GM12878 (cell line): ENCODE data around the gene GCLM. TPM values are rescaled to one million over a fixed set of nuclear protein-coding genes. Genes with fewer than 3 reads are reported as not detected.

Source experiments
- ATAC-seq: fragments of 200-7000 bp; cut with Tn5 transposase; 3 replicates; pipeline ENCODE4 v1.9.1; 2020; ENCODE audit warnings: mild to moderate bottlenecking, moderate library complexity
- BruUV-seq: library from RNA; stranded (reverse); fragments of 400-500 nt; replicated peaks from 2 replicates; lab custom pipeline; 2021; lab: Mats Ljungman, UMichigan
- CTCF ChIA-PET: fragments of 300-600 bp; sonication (Branson Sonifier 250); formaldehyde crosslinking; extraction: SDS; loops from one replicate; lab custom pipeline; 2021; ENCODE audit warnings: inconsistent platforms; lab: Yijun Ruan, JAX
- POLR2A ChIA-PET: fragments of 350-600 bp; formaldehyde crosslinking; extraction: SDS; loops from one replicate; lab custom pipeline; 2021; ENCODE audit warnings: inconsistent platforms; lab: Charles Lee
- RAD21 ChIA-PET: fragments of 300-600 bp; sonication (Branson Sonifier 250); formaldehyde crosslinking; loops from one replicate; lab custom pipeline; 2023; ENCODE audit warnings: antibody characterized with exemption; ENCODE audit not compliant: unreplicated experiment; lab: Charles Lee
- SMC1A ChIA-PET: fragments of 300-600 bp; sonication (Branson Sonifier 250); formaldehyde crosslinking; loops from one replicate; lab custom pipeline; 2023; ENCODE audit not compliant: unreplicated experiment, uncharacterized antibody; lab: Charles Lee
- DNase-seq: peaks from one replicate; pipeline ENCODE4 v3.0.0-alpha.2; 2011; ENCODE audit warnings: low read depth, low spot score
- FAIRE-seq: peaks from 3 replicates; lab custom pipeline; 2011; peaks lifted over from hg19 to GRCh38; lab: Jason Lieb, UNC
- H2AFZ ChIP-seq: 2 replicates; pipeline ENCODE4 v1.6.0; 2011; ENCODE audit warnings: low read depth, low read length, control low read depth; ENCODE audit not compliant: control insufficient read depth
- H3K27ac ChIP-seq: 2 replicates; pipeline ENCODE4 v1.5.1; 2011; ENCODE audit warnings: control low read depth; ENCODE audit not compliant: control insufficient read depth, insufficient read depth
- H3K27me3 ChIP-seq, 2 experiments: replicated peaks in 1 of 2; 2 replicates each; pipeline versions ENCODE4 v1.6.0 to v1.6.1; 2011; ENCODE audit warnings: low read length in 1 of 2; ENCODE audit not compliant: control insufficient read depth in 2 of 2, insufficient read depth in 2 of 2
- H3K36me3 ChIP-seq, 2 experiments: 2 replicates each; pipeline ENCODE4 v1.5.1; 2011; ENCODE audit warnings: low read length in 1 of 2; ENCODE audit not compliant: control insufficient read depth in 2 of 2, insufficient read depth in 2 of 2
- H3K4me1 ChIP-seq: 2 replicates; pipeline ENCODE4 v1.6.1; 2011; ENCODE audit warnings: mild to moderate bottlenecking, low read length, moderate library complexity, mixed read lengths; ENCODE audit not compliant: control insufficient read depth, insufficient read depth
- H3K4me2 ChIP-seq: 2 replicates; pipeline ENCODE4 v1.6.0; 2011; ENCODE audit warnings: control low read depth; ENCODE audit not compliant: control insufficient read depth, insufficient read depth
- H3K4me3 ChIP-seq: fragments of 200-600 bp; sonication (generic); 2 replicates; pipeline ENCODE4 v1.5.1; 2016
- H3K79me2 ChIP-seq: 2 replicates; pipeline ENCODE4 v1.6.0; 2011; ENCODE audit warnings: low read length; ENCODE audit not compliant: control insufficient read depth, insufficient read depth
- H3K9ac ChIP-seq: 2 replicates; pipeline ENCODE4 v1.8.0; 2011; ENCODE audit warnings: low read length, control low read depth, mixed read lengths; ENCODE audit not compliant: control insufficient read depth, insufficient read depth
- H3K9me3 ChIP-seq: replicated peaks from 3 replicates; pipeline ENCODE4 v1.5.1; 2011; ENCODE audit warnings: mild to moderate bottlenecking, low read length; ENCODE audit not compliant: control insufficient read depth, insufficient read depth
- H4K20me1 ChIP-seq: 2 replicates; pipeline ENCODE4 v1.6.0; 2011; ENCODE audit not compliant: control insufficient read depth, insufficient read depth
- CHD4 ChIP-seq: fragments of 200-600 bp; sonication (generic); IDR thresholded peaks from 2 replicates; pipeline ENCODE4 v1.6.1; 2016; ENCODE audit warnings: mild to moderate bottlenecking
- E2F8 ChIP-seq: fragments of 450-650 bp; IDR thresholded peaks from 2 replicates; pipeline ENCODE4 v1.6.1; 2018; ENCODE audit warnings: mild to moderate bottlenecking, low read depth, moderate library complexity; ENCODE audit not compliant: partially characterized antibody
- IKZF2 ChIP-seq, 2 experiments: fragments of 450-650 bp; IDR thresholded peaks; 2 replicates each; pipeline ENCODE4 v1.6.1; 2017; ENCODE audit warnings: mild to moderate bottlenecking in 2 of 2, moderate library complexity in 2 of 2
- MLLT1 ChIP-seq: fragments of 450-650 bp; IDR thresholded peaks from 2 replicates; pipeline ENCODE4 v1.6.1; 2016; ENCODE audit warnings: mild to moderate bottlenecking
- MXI1 ChIP-seq: fragments of 150-350 bp; IDR thresholded peaks from 2 replicates; pipeline ENCODE4 v1.6.1; 2011; ENCODE audit warnings: low read depth, mild to moderate bottlenecking, inconsistent platforms, low read length, improper control_type of control experiment
- NBN ChIP-seq: fragments of 450-650 bp; IDR thresholded peaks from 2 replicates; pipeline ENCODE4 v1.6.1; 2016
- NFYB ChIP-seq: IDR thresholded peaks from 2 replicates; pipeline ENCODE4 v1.6.1; 2011; ENCODE audit warnings: low read depth, mild to moderate bottlenecking, low read length, improper control_type of control experiment, moderate library complexity; ENCODE audit not compliant: insufficient read depth
- POLR2A ChIP-seq: IDR thresholded peaks from 2 replicates; pipeline ENCODE4 v1.6.1; 2011; ENCODE audit warnings: low read depth, mild to moderate bottlenecking, low read length
- POLR2AphosphoS2 ChIP-seq: IDR thresholded peaks from 2 replicates; pipeline ENCODE4 v1.6.1; 2011; ENCODE audit warnings: low read depth, mild to moderate bottlenecking, low read length, improper control_type of control experiment, moderate library complexity
- SMAD5 ChIP-seq: IDR thresholded peaks from 2 replicates; pipeline ENCODE4 v1.6.1; 2016; ENCODE audit warnings: antibody characterized with exemption, low read depth
- SP1 ChIP-seq: IDR thresholded peaks from one replicate; pipeline ENCODE4 v1.6.1; 2011; ENCODE audit warnings: low read depth, low read length
- TBL1XR1 ChIP-seq: IDR thresholded peaks from 2 replicates; pipeline ENCODE4 v1.6.1; 2012; ENCODE audit warnings: low read depth, low read length, improper control_type of control experiment
- TCF7 ChIP-seq: IDR thresholded peaks from 2 replicates; pipeline ENCODE4 v1.6.1; 2014; ENCODE audit warnings: antibody characterized with exemption, borderline replicate concordance
- ZBED1 ChIP-seq: IDR thresholded peaks from 2 replicates; pipeline ENCODE4 v1.6.1; 2016; ENCODE audit warnings: borderline replicate concordance
- ZBTB11 ChIP-seq: fragments of 450-650 bp; formaldehyde crosslinking; IDR thresholded peaks from 2 replicates; pipeline ENCODE4 v1.5.0; 2022; ENCODE audit warnings: mild to moderate bottlenecking, missing genetic modification characterization
- WGBS: methylation state at CpG from one replicate; pipeline ENCODE4 v1.1.6; 2016; ENCODE audit warnings: low lambda C conversion rate; ENCODE audit not compliant: insufficient replicate concordance, insufficient coverage; ENCODE audit errors: missing lambda C conversion rate; 5-methylcytosine and 5-hydroxymethylcytosine counted together
- in situ Hi-C: fragments of 300-500 bp; cut with MboI; formaldehyde crosslinking; loops from 9 replicates; pipeline ENCODE4 v1.14.3; 2018; ENCODE audit warnings: mixed read lengths
- intact Hi-C: fragments of 100-400 bp; cut with micrococcal nuclease; formaldehyde crosslinking; loops from one replicate; pipeline ENCODE4 v1.14.2; 2022; ENCODE audit not compliant: unreplicated experiment
- polyA plus RNA-seq, 11 experiments: library from polyadenylated mRNA; depleted of rRNA in 4 of 11; unstranded in 6 of 11; stranded (reverse) in 5 of 11; fragments of >200 nt; fragmentation: Nextera tagmentation in 4 of 11; fragmentation: Illumina TruSeq in 1 of 11; extraction: Ambion mirVana in 4 of 11; extraction: Trizol in 1 of 11; gene quantifications; 1 replicate in 1 of 11; 2 replicates in 10 of 11; pipeline versions ENCODE4 v1.2.1 to v1.2.3, GENCODE V29; 2011 to 2016; ENCODE audit warnings: inconsistent platforms in 2 of 11, missing spikeins in 2 of 11, low read depth in 1 of 11
- total RNA-seq, 4 experiments: library from RNA; depleted of rRNA in 3 of 4; stranded (reverse); fragments of >200 nt in 3 of 4; fragmentation: Illumina TruSeq in 1 of 4; extraction: Trizol in 1 of 4; gene quantifications; 2 replicates each; pipeline versions ENCODE4 v1.2.1 to v1.2.3, GENCODE V29; 2013 to 2021
- TF ChIP-seq, protein P1 (sequence below): fragments of 450-650 bp; IDR thresholded peaks from 2 replicates; pipeline ENCODE4 v1.6.1; 2017; ENCODE audit warnings: mild to moderate bottlenecking

The GCLM gene
- total and polyA plus RNA-seq, 10 of the 15 experiments (the other 5 are each of a cell fraction or from before 2014, with no cell fraction given) = 2.6 to 17.3 (median 6.9) TPM

- H3K27ac ChIP-seq = no peak overlapping the region
- TF ChIP-seq POLR2A = no peak
- no peak for TF ChIP-seq TCF7
- TF ChIP-seq IKZF2 (IDR thresholded peaks at IDR 0.05) = no peak
- TF ChIP-seq TBL1XR1 = no peak
- TF ChIP-seq NFYB = no peak
- TF ChIP-seq CHD4 = no peak
- no peak for TF ChIP-seq SMAD5
- TF ChIP-seq MLLT1 = no peak
- TF ChIP-seq MXI1 = no peak
- TF ChIP-seq, protein P1, sequence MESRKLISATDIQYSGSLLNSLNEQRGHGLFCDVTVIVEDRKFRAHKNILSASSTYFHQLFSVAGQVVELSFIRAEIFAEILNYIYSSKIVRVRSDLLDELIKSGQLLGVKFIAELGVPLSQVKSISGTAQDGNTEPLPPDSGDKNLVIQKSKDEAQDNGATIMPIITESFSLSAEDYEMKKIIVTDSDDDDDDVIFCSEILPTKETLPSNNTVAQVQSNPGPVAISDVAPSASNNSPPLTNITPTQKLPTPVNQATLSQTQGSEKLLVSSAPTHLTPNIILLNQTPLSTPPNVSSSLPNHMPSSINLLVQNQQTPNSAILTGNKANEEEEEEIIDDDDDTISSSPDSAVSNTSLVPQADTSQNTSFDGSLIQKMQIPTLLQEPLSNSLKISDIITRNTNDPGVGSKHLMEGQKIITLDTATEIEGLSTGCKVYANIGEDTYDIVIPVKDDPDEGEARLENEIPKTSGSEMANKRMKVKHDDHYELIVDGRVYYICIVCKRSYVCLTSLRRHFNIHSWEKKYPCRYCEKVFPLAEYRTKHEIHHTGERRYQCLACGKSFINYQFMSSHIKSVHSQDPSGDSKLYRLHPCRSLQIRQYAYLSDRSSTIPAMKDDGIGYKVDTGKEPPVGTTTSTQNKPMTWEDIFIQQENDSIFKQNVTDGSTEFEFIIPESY = no peak
- TF ChIP-seq SP1 = no peak
- TF ChIP-seq ZBTB11 (CRISPR knock-in tag) = no peak
- no peak for TF ChIP-seq NBN
- TF ChIP-seq POLR2AphosphoS2 = no peak
- TF ChIP-seq ZBED1 = no peak
- TF ChIP-seq E2F8 = no peak
- TF ChIP-seq, all 136 proteins: peak for 0
- H3K27me3 ChIP-seq = no peaks in the 10 kb centered on the region
- CTCF ChIA-PET = no interaction called here
- intact Hi-C loops (no loop called here), in situ Hi-C loops (no loop called here)
- no peak for FAIRE-seq
- H3K4me1 ChIP-seq = no peaks in the 10 kb centered on the region
- no peak for ATAC-seq
- H3K36me3 ChIP-seq = no peaks in the 10 kb centered on the region
- H3K4me3 ChIP-seq = no peak overlapping the region
- POLR2A ChIA-PET = no interaction called here
- no peak overlapping the region for H3K4me2 ChIP-seq
- H3K9ac ChIP-seq = no peak overlapping the region
- BruUV-seq = no TSS peak
- H4K20me1 ChIP-seq = no peaks in the 10 kb centered on the region
- RAD21 ChIA-PET = no interaction called here
- WGBS = 65% methylated on average over 3 of the region's 3 CpGs
- no peak overlapping the region for H2AFZ ChIP-seq
- SMC1A ChIA-PET = no interaction called here
- no peaks in the 10 kb centered on the region for H3K9me3 ChIP-seq
- no peaks in the 10 kb centered on the region for H3K79me2 ChIP-seq
- DNase-seq = no peak
These were observed 45.1 kb downstream of the GCLM start for GRCh38 chr1:93864175-93864574.
